CD4-positive, alpha-beta T cell (primary cell): Measurements from ENCODE around the gene BCO1. TPM values are rescaled to one million over a fixed set of nuclear protein-coding genes. Genes with fewer than 3 reads are reported as not detected.

Experiments used
- ATAC-seq: fragments of 200-7000 bp; cut with Tn5 transposase; one replicate; pipeline ENCODE4 v1.10.0; 2022; ENCODE audit warnings: mild to moderate bottlenecking; ENCODE audit not compliant: poor library complexity
- CTCF ChIA-PET: fragments of 350-600 bp; sonication (Branson Sonifier 250); formaldehyde crosslinking; loops from one replicate; lab custom pipeline; 2021; ENCODE audit warnings: antibody characterized with exemption, inconsistent platforms; lab: Charles Lee
- POLR2A ChIA-PET: fragments of 350-600 bp; sonication (Branson Sonifier 250); formaldehyde crosslinking; loops from one replicate; lab custom pipeline; 2021; ENCODE audit warnings: antibody characterized with exemption, inconsistent platforms; lab: Charles Lee
- DNase-seq, 14 experiments: peaks; one replicate each; pipeline ENCODE4 v3.0.0-alpha.2; 2013 to 2020; ENCODE audit warnings: mixed read lengths in 2 of 14
- H3K27ac ChIP-seq, 2 donors: one replicate each; pipeline versions ENCODE4 v1.5.1 to v1.7.0; 2013; ENCODE audit warnings: low read length in 2 of 2, low read depth in 1 of 2, mild to moderate bottlenecking in 1 of 2
- H3K27me3 ChIP-seq, 2 experiments: 1 replicate in 1 of 2; 2 replicates in 1 of 2; pipeline versions ENCODE4 v1.6.1 to v1.7.0; 2013; ENCODE audit warnings: low read length in 2 of 2, control low read depth in 1 of 2, mild to moderate bottlenecking in 1 of 2, moderate library complexity in 1 of 2; ENCODE audit not compliant: insufficient read depth in 2 of 2, control insufficient read depth in 1 of 2
- H3K36me3 ChIP-seq: one replicate; pipeline ENCODE4 v1.6.1; 2013; ENCODE audit warnings: low read length, control low read depth; ENCODE audit not compliant: insufficient read depth
- H3K4me1 ChIP-seq: one replicate; pipeline ENCODE4 v1.6.1; 2013; ENCODE audit warnings: low read length, control low read depth; ENCODE audit not compliant: insufficient read depth
- H3K4me3 ChIP-seq: one replicate; pipeline ENCODE4 v1.5.1; 2013; ENCODE audit warnings: mild to moderate bottlenecking, low read length, moderate library complexity
- H3K9me3 ChIP-seq, 2 experiments: 1 replicate in 1 of 2; 2 replicates in 1 of 2; pipeline versions ENCODE4 v1.6.1 to v1.7.0; 2013; ENCODE audit warnings: low read length in 2 of 2, mild to moderate bottlenecking in 2 of 2, control low read depth in 1 of 2, moderate library complexity in 1 of 2; ENCODE audit not compliant: control insufficient read depth in 1 of 2, insufficient read depth in 1 of 2
- H3K27ac Mint-ChIP-seq: one replicate; pipeline ENCODE4 v1.8.0; 2020; ENCODE audit warnings: mixed read lengths
- H3K27me3 Mint-ChIP-seq: one replicate; pipeline ENCODE4 v1.8.0; 2021; ENCODE audit warnings: mixed read lengths
- H3K36me3 Mint-ChIP-seq: one replicate; pipeline ENCODE4 v1.8.0; 2021; ENCODE audit warnings: low read depth, mixed read lengths
- H3K4me1 Mint-ChIP-seq: one replicate; pipeline ENCODE4 v1.8.0; 2021; ENCODE audit warnings: low read depth, mixed read lengths
- H3K4me3 Mint-ChIP-seq: one replicate; pipeline ENCODE4 v1.8.0; 2020; ENCODE audit warnings: mild to moderate bottlenecking, mixed read lengths
- H3K9me3 Mint-ChIP-seq: one replicate; pipeline ENCODE4 v1.8.0; 2020; ENCODE audit warnings: mixed read lengths
- intact Hi-C, 2 experiments: fragments of 100-400 bp; cut with DNase I in 1 of 2; cut with micrococcal nuclease in 1 of 2; formaldehyde crosslinking; loops; one replicate each; pipeline versions ENCODE4 v1.15.1 to v1.9.0; 2023 to 2025; cut with DNase I, micrococcal nuclease
- total RNA-seq, 174 experiments: library from RNA in 2 of 174; stranded (reverse) in 2 of 174; gene quantifications; one replicate each; pipeline ENCODE4 v1.2.3 and lab custom pipeline; 2021 to 2026
- TF ChIP-seq, protein P1 (sequence below): fragments of 200-600 bp; IDR thresholded peaks from one replicate; pipeline ENCODE4 v1.8.0; 2022; ENCODE audit warnings: antibody characterized with exemption, mild to moderate bottlenecking

BCO1 gene
- total RNA-seq, 2 experiments from 2014 or later, result not detected

DNA sequence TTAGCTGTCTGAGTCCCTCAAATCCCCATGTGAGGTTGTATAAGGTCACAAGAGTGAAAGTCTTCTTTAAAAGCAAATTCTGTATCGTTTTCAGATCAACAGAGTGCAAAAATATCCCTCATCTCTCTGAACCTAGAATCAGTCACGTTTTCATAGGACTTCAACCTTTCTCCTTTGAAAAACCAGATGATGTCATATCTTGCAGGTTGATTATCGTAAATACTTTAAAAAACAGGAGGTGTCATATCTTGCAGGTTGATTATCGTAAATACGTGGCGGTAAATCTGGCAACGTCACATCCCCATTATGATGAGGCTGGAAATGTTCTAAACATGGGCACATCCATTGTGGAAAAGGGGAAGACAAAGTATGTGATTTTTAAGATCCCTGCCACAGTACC, 25.9 kb downstream of the BCO1 start:
- Mint-ChIP-seq H3K4me3 (no peak overlapping the region), H3K36me3 (no peaks in the 10 kb centered on the region)

GRCh38 chr16:81265052-81265451, 26.6 kb downstream of the BCO1 start:
- ATAC-seq (no peak), DNase-seq (no peak)
- no peaks in the 10 kb centered on the region for H3K4me1 Mint-ChIP-seq
- TF ChIP-seq, protein P1, sequence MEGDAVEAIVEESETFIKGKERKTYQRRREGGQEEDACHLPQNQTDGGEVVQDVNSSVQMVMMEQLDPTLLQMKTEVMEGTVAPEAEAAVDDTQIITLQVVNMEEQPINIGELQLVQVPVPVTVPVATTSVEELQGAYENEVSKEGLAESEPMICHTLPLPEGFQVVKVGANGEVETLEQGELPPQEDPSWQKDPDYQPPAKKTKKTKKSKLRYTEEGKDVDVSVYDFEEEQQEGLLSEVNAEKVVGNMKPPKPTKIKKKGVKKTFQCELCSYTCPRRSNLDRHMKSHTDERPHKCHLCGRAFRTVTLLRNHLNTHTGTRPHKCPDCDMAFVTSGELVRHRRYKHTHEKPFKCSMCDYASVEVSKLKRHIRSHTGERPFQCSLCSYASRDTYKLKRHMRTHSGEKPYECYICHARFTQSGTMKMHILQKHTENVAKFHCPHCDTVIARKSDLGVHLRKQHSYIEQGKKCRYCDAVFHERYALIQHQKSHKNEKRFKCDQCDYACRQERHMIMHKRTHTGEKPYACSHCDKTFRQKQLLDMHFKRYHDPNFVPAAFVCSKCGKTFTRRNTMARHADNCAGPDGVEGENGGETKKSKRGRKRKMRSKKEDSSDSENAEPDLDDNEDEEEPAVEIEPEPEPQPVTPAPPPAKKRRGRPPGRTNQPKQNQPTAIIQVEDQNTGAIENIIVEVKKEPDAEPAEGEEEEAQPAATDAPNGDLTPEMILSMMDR, result no peak
- Histone ChIP-seq H3K36me3 (no peaks in the 10 kb centered on the region), H3K27ac (no peak overlapping the region), H3K4me1 (no peaks in the 10 kb centered on the region), H3K9me3 (peaks cover 0 to 3% of the 10 kb centered on the region in 2 experiments), H3K4me3 (no peak overlapping the region), H3K27me3 (peaks cover 0 to 2% of the 10 kb centered on the region in 2 experiments)
- no peak overlapping the region for H3K27ac Mint-ChIP-seq
- no peaks in the 10 kb centered on the region for H3K9me3 Mint-ChIP-seq
- CTCF ChIA-PET, result no interaction called here
- H3K4me3 Mint-ChIP-seq, result no peak overlapping the region
- no peaks in the 10 kb centered on the region for H3K27me3 Mint-ChIP-seq
- POLR2A ChIA-PET, result no interaction called here
- intact Hi-C loops, result no loop called here
- no peaks in the 10 kb centered on the region for H3K36me3 Mint-ChIP-seq

More for the DNA sequence above, 25.9 kb downstream of the BCO1 start:
- POLR2A ChIA-PET, result no interaction called here
- Mint-ChIP-seq H3K27me3 (no peaks in the 10 kb centered on the region), H3K9me3 (no peaks in the 10 kb centered on the region), H3K4me1 (no peaks in the 10 kb centered on the region), H3K27ac (no peak overlapping the region)
- intact Hi-C loops, result loop anchor here in 1 of 2 experiments (5.0 kb wide), 1 partner anchor 473 kb away; no protein-coding TSS in a partner anchor
- H3K4me3 ChIP-seq, result no peak overlapping the region
- no peak overlapping the region for H3K27ac ChIP-seq
- ATAC-seq (no peak), DNase-seq (no peak)
- peaks cover 0 to 2% of the 10 kb centered on the region in 2 experiments for H3K27me3 ChIP-seq
- TF ChIP-seq, protein P1, result no peak
- H3K9me3 ChIP-seq, result peaks cover 0 to 3% of the 10 kb centered on the region in 2 experiments
- no peaks in the 10 kb centered on the region for H3K36me3 ChIP-seq
- H3K4me1 ChIP-seq, result no peaks in the 10 kb centered on the region
- CTCF ChIA-PET, result no interaction called here

- POLR2A ChIA-PET, result no interaction called here
- Histone ChIP-seq H3K36me3 (no peaks in the 10 kb centered on the region), H3K4me3 (no peak overlapping the region), H3K27me3 (peaks cover 0 to 2% of the 10 kb centered on the region in 2 experiments), H3K4me1 (no peaks in the 10 kb centered on the region), H3K9me3 (peaks cover 0 to 3% of the 10 kb centered on the region in 2 experiments), H3K27ac (no peak overlapping the region)
- Mint-ChIP-seq H3K4me1 (no peaks in the 10 kb centered on the region), H3K36me3 (no peaks in the 10 kb centered on the region), H3K27me3 (no peaks in the 10 kb centered on the region), H3K27ac (no peak overlapping the region), H3K4me3 (no peak overlapping the region), H3K9me3 (no peaks in the 10 kb centered on the region)
- intact Hi-C loops, result no loop called here
- DNase-seq (no peak), ATAC-seq (no peak)
- CTCF ChIA-PET, result no interaction called here
- TF ChIP-seq, protein P1, result no peak
These were observed 27.4 kb downstream of the BCO1 start for GRCh38 chr16:81265658-81266451.
